Activated gamma-delta T cell treated with Interleukin-2 at 50 U/mL for 16 hours (primary cell): ENCODE data around the gene HLA-DQA1.
"Not testable (repeated sequence)": the region's sequence is repeated elsewhere in the genome, so short reads cannot be mapped to it uniquely, and the experiment has no call there.

Experiments used
- DNase-seq: peaks from one replicate; pipeline ENCODE4 v3.0.0-alpha.2; 2020

The HLA-DQA1 gene

DNA sequence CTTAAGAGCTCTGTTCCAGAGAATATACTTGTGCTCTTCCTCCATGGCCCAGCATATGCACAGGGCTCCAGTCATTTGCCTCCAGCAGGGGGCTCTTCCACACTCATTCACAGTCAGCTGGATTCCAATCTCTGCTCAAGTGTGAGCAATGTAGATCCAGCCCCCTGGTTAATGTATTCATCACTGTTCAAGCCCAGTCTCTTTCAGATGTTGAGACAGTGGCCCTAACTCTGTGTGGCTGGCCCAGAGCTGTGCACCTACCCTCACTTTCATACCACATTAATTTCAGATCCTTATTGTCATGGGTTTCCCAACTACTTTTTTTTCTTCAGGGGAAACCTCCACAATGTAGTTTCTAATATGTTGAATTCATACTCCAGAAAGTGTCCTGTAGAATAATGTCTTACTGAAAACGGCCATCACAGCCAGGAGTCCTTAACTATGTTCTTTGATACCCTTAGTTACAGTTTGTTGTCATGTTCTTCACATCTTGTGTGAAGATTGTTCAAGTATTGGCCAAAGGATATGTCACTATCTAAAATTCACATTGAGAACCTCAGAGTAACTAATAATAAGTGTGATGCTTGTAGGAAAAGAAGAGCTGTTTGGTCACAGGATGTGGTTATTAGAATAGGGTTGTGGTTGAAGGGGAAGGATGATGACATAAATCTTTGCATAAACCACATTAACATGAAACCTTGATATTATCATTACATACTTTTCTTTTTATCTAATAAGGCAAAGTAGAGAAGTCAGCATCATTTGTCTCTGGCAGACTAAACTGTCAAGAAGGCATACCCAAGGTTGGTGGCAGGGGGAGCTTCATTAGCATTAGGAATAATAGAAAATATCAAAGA, 14.4 kb upstream of the HLA-DQA1 start:
- peak; percentile 18 for DNase-seq

DNA sequence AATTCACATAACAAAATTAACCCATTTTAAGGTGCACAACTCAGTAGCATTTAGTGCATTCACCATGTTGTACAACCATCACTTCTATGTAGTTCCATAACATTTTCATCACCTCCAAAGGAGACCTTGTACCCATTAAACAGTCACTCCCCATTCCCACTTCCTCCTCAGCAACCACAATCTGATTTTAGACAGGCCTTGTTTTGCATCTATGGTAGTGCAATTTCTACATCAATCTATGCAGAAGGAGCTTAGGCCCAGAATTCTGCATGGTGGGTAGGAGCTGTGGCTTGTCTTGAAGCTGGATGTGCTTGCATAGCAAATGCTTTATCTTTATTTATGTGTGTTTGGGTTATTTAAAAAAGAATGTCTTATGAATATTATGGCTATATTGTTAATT, 13.5 kb upstream of the HLA-DQA1 start:
- no peak for DNase-seq

DNA sequence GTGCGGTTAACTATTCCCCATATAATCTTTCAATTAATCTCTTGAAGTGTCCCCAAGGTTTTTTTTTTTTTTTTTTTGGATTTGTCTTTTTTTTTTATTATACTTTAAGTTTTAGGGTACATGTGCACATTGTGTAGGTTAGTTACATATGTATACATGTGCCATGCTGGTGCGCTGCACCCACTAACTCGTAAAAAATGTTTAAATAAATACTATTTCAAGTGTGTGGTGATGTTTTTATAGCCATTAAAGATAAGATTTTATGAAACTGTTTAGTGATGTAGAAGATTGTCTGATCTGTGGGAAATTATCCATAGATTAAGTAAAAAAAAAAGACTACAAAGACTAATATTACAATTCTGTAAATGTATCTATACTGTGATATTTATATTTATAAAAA, 12.6 kb upstream of the HLA-DQA1 start:
- DNase-seq, result no peak

DNA sequence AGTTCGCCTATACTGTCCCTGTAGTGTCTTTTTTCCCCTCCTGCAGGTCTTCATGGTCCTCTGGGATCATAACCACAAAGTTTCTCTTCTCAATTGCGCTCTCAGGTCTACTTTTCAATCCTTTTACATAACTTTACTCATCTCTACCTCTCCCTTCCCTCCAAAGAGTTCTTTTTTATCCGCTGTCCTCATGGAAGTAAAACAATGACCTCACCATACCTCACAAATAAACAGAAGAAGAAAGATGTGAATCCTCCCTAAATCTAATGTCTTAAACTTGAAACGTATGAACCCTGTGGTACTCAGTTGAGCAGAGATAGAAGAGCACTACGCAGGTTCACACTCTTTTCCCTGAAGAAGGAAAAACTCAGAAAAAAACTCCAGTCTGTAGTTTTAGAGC, 12.1 kb upstream of the HLA-DQA1 start:
- DNase-seq, result no peak

DNA sequence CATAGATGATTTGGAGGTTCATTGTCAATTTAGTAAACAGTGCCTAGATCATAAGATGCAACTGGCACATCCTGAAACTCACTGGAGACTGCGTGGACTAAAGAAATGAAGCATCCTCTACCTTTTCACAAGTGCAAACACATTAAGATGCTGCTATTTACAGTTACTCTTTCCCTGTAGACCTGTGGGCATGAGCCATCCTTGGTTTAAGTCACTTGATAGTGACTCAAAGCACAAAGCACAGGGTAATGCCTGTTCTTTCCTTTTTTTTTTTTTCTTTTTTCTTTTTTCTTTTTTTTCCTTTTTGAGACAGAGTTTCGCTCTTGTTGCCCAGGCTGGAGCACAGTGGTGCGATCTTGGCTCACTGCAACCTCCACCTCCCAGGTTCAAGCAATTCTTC, 10.0 kb upstream of the HLA-DQA1 start:
- no peak for DNase-seq

DNA sequence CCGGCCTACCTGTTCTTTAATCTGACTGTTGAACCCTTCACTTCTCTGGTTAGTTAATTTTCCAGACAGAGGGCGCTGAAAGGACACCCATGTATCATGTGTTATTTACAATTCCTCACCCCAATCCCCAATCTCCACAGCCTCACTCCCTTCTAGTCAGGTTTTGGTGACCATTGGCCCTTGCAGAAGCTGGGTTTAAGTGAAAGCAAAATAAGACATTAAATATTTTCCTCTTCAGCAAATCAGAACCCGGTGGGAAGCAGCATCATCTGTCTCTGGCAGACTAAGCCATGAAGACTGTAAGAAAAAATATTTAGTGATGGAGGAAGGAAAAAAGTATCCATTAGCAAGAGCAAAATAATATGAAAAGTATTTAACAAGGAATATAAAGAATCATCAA, 9.4 kb upstream of the HLA-DQA1 start:
- DNase-seq, result no peak

DNA sequence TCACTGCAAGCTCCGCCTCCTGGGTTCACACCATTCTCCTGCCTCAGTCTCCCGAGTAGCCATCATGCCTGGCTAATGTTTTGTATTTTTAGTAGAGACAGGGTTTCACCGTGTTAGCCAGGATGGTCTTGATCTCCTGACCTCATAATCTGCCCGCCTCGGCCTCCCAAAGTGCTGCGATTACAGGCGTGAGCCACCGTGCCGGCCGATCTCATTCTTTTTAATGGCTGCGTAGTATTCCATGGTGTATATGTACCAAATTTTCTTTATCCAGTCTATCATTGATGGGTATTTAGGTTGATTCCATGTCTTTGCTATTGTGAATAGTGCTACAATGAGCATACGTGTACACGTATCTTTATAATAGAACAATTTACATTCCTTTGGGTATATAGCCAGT, 7.4 kb upstream of the HLA-DQA1 start:
- not testable (repeated sequence) for DNase-seq

DNA sequence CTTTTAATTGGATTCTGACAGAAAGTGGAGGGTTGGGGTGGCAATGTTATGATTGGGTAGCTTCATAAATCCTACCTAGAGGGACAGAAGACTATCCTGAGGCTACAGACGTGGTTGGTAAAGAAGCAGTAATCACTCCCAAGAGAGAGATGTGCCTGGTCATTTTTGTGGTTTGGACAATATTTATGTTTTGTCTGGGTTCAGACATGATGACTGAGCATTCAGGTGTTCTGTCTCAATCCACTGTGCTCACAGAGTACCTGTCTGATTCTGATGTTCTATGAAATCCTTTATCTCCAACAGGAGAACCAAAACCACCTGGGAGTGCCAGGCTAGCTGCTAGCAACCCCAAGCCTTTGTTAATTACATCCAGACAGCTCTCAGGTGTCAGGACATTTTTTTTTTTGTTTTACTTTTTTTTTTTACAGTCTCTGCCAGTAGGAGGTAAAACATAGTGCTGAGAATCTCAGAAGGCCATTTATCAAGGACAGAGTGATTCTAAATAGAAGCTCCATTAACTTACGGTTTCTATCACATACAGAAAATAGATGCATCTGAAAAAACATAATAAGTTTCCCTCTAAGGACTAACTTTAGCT, 1.6 kb upstream of the HLA-DQA1 start:
- DNase-seq, result no peak

DNA sequence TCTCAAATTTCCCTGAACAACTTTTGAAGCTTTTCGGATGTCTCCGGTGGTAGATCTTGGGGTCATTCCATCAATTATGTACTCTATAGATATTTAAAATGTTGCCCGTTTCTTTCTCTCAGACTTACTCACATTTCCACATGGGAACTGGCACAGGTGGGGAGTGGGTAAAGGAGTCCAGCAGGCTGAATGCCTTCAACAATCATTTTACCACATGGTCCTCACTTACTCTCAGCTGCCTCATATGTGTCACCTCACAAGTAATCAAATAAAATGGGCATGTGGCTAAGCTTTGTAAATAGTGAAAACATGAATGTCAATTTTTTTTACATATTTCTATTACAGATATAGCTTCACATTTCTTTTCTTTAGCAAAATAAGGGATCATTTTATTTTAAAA, 677 bp downstream of the HLA-DQA1 start:
- no peak for DNase-seq

DNA sequence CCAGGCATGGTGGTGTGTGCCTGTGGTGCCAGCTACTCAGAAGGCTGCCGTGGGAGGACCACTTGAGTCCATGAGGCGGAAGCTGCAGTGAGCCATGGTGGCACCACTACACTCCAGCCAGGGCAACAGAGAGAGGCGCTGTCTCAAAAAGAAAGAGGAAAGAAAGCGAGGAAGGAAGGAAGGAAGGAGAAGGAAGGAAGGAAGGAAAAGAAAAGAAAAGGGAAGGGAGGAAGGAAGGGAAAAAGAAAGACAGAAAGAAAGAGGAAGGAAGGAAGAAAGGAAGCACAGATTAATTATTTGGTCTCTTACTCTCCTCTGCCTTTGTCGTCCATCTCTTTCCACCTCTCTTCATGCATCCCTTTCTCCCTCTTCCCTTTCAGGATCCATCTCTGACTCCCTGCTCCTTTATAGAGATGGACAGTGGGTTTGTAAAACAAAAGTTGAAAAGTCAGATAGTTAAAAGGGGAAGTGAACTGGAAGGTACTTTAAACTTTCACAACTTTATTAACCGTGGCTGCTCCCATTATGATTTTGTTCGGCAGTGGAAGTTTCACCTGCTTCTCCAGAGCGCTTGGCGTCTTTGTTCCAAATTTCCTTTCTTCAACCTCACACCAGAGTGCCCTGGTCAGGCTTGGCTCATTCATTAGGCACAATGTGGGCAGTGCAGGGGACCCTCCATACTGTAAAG, 1.5 kb downstream of the HLA-DQA1 start:
- DNase-seq, result no peak

DNA sequence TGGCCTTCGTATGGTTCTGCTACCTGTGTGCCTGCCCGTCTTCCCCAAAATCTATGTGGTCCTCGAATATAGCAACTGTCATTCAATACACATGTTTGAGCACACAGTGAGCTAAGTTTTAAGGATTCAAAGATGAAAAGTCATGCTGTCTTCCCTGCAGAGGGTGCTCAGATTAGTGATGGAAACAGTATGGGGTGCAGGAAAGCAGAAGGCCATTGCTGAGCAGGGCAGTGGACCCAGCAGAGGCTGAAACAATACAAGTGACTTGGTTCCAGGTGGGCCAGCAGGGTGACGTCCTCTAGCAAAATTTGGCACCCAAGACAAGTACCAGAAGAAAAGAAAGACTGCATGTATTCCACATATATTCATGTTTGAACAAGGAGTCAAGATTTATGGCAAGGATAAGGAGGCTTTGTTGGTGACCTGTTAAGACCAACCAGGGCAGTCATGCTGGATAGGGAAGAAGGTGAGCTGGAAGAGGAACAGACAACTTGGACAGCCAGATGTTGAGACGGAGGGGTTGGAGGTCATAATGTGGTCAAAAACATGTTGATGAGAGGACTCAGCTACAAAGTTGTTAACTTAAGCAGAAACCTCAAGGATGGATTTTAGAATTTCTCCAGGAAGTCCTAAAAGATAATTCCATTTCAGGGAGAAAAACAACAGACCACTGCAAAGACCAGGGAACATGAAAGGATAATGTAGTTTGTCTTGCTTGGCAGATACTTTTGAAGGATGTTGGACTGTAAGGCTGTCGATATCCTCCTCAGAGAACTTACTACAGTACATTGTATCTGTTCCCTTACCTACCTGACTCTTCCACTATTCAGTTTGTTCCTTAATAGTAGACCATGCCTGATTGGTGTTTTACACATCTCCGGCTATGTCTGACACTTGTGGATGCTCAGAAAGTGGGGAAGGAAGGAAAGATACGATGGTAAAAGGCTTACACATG, 2.5 kb downstream of the HLA-DQA1 start:
- no peak for DNase-seq

DNA sequence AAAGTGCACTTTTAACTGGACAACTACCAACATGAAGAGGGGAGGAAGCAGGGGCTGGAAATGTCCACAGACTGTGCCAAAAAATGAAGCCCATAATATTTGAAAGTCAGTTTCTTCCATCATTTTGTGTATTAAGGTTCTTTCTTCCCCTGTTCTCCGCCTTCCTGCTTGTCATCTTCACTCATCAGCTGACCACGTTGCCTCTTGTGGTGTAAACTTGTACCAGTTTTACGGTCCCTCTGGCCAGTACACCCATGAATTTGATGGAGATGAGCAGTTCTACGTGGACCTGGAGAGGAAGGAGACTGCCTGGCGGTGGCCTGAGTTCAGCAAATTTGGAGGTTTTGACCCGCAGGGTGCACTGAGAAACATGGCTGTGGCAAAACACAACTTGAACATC, 3.9 kb downstream of the HLA-DQA1 start:
- DNase-seq, result no peak

DNA sequence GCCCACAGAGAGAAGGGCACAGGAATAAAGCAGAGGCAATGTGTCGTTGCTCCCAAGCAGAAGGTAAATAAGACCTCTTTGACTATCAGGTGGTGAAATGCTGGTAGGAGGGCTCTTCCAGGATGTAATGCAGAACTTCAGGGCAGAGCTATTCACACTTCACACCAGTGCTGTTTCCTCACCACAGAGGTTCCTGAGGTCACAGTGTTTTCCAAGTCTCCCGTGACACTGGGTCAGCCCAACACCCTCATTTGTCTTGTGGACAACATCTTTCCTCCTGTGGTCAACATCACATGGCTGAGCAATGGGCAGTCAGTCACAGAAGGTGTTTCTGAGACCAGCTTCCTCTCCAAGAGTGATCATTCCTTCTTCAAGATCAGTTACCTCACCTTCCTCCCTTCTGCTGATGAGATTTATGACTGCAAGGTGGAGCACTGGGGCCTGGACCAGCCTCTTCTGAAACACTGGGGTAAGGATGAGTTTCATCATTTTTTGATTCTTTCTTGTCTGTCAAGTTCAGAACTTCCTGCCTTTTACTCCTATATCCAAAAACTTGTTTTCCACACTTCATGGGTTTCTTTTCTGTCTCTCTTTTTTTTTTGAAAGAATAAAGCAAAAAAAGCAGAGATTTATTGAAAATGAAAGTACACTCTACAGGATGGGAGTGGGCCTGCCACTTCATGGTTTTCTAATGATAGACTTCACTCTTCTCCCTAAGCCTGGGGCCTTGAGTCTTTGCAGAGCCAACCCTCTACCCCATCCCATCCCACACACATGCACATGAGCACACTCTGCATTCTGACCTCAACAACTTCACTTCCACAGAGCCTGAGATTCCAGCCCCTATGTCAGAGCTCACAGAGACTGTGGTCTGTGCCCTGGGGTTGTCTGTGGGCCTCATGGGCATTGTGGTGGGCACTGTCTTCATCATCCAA, 4.8 kb downstream of the HLA-DQA1 start:
- DNase-seq, result peak; percentile 13

DNA sequence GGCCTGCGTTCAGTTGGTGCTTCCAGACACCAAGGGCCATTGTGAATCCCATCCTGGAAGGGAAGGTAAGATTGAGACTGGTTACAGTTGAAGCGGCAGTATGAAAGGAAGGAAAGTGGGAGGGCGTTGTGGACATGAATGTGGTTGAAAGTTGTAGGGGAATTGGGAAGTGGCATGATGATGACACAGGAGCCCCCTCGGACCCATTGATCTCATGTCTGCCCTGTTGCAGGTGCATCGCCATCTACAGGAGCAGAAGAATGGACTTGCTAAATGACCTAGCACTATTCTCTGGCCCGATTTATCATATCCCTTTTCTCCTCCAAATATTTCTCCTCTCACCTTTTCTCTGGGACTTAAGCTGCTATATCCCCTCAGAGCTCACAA, 5.5 kb downstream of the HLA-DQA1 start:
- DNase-seq, result no peak

DNA sequence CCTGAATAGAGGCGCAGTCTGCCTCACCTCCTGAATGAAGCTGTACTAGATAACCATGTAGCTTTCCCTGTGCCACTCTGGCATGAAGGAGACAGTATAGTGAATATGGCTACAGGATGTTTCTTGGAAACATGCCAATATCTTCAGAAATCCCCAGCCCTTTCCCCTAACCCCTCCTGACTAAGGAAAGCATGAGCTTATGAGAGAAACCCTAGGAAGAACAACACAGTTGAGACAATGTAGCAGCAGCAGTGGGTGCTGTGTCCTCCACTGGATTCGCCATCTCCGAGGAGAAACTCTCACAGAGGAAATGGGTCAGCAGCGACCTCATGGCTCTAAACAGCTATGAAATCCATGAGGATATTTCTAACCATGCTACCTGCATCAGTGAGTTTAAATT, 6.7 kb downstream of the HLA-DQA1 start:
- DNase-seq, result no peak

DNA sequence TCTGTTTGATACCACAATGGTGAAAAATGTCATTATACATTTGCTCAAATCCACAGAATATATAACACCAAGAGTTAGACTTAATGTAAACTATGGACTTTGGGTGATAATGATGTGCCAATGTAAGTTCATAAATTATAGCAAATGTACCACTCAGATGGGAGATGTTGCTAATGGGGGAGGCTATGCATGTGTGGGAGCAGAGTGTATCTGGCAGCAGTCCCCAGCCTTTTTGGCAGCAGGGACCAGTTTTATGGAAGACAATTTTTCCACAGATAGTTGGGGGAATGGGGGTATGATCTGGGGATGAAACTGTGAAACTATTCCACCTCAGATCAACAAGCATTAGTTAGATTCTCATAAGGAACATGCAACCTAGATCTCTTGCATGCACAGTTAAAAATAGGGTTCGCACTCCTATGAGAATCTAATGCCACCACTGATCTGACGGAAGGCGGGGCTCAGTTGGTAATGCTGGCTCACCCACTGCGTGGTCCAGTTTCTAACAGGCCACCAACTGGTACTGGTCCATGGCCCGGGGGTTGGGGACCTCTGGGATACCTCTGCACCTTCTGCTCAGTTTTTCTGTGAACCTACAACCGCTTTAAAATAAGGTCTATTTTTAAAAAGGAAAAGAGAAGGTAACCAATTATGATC, 8.0 kb downstream of the HLA-DQA1 start:
- no peak for DNase-seq

DNA sequence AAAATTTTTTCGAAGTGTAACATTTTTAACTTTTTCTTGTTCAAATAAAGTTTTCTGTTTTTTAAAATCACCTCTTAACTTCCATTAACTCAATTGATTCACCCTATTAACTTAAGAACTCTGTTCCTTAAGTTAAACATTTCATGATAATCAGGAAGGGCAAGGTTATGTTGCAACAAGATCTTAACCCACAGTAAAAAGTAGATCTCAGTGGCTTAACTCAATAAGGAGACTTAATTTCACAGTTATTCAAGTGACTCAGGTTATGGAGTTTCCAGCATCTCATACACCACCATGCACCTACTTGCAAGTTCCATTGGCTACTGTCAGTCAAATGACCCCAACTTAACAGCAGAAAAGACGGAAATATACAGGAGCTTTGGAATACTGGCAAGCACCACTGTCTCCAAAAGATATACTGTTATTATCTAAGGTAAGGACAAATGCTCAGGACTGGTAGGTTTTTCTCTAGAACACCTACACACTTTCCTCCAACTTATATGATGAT, 18.1 kb downstream of the HLA-DQA1 start:
- DNase-seq, result no peak

DNA sequence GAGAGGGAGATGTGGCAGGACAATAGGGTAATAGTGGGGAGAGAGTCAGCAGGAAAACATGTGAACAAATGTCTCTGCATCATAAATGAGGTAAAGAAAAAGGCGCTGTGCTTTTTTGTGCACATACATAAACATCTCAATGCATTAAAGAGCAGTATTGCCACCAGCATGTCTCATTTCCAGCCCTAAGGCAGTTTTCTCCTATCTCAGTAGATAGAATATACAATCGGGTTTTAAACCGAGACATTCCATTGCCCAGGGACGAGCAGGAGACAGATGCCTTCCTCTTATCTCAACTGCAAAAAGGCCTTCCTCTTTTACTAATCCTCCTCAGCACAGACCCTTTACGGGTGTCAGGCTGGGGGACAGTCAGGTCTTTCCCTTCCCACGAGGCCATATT, 20.1 kb downstream of the HLA-DQA1 start:
- not testable (repeated sequence) for DNase-seq

DNA sequence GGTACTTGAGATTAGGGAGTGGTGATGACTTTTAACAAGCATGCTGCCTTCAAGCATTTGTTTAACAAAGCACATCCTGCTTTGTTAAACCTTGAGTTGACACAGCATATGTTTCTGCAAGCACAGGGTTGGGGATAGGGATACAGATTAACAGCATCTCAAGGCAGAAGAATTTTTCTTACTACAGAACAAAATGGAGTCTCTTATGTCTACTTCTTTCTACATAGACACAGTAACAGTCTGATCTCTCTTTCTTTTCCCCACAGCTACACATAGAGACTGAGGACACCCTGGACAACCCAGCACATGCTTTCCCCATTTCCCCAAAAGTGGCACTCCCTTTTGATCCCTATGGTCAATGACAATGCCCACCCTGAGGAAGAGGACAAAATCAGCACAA, 20.6 kb downstream of the HLA-DQA1 start:
- DNase-seq, result not testable (repeated sequence)

DNA sequence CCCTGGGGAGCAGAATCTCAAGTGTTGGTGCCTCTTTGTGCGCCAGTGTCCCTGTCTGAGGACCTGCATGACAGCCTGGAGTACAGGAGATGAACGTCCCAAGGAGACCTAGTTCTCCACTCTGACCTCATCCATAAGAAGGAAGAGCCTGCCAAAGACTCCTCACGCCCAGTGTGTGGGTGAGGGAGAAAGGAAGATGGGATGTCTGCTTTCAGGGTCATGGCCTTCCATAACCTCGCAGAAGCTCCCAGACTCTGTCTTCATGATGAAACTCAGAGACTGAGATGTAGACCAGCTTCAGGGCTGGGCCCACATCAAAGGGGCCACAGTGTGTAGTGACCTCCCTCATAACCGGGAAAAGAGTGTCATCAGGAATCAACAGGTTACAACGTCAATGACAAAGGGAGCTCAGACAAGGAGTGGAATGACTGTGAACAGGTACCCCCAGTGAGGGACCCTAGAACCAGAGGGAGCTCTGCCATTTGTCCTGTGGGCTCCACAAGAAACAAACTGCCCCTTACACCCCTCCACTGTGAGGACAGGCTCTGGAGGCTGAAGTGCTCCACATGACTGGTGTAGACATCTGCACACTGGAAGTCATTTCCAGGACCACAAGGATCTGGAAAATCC, 21.2 kb downstream of the HLA-DQA1 start:
- DNase-seq, result no peak
